Activated CD4-positive, alpha-beta memory T cell treated with anti-CD3 and anti-CD28 coated beads for 36 hours (primary cell): ENCODE measurements around the gene PGGHG. TPM values are rescaled to one million over a fixed set of nuclear protein-coding genes. Genes with fewer than 3 reads are reported as not detected.
"Not testable (repeated sequence)": the region's sequence is repeated elsewhere in the genome, so short reads cannot be mapped to it uniquely, and the experiment has no call there.

ENCODE experiments used
- CTCF ChIA-PET: fragments of 350-600 bp; sonication (Branson Sonifier 250); formaldehyde crosslinking; loops from one replicate; lab custom pipeline; 2021; ENCODE audit warnings: antibody characterized with exemption, inconsistent platforms; lab: Charles Lee
- POLR2A ChIA-PET: fragments of 350-600 bp; sonication (Branson Sonifier 250); formaldehyde crosslinking; loops from one replicate; lab custom pipeline; 2021; ENCODE audit warnings: antibody characterized with exemption; lab: Charles Lee
- DNase-seq: peaks from one replicate; pipeline ENCODE4 v3.0.0-alpha.2; 2020
- H3K27ac Mint-ChIP-seq: one replicate; pipeline ENCODE4 v1.8.0; 2021; ENCODE audit warnings: mixed read lengths
- H3K27me3 Mint-ChIP-seq: one replicate; pipeline ENCODE4 v1.8.0; 2021; ENCODE audit warnings: mixed read lengths
- H3K36me3 Mint-ChIP-seq: one replicate; pipeline ENCODE4 v1.8.0; 2021; ENCODE audit warnings: mixed read lengths
- H3K4me1 Mint-ChIP-seq: one replicate; pipeline ENCODE4 v1.8.0; 2021; ENCODE audit warnings: low read depth, mixed read lengths
- H3K4me3 Mint-ChIP-seq: one replicate; pipeline ENCODE4 v1.8.0; 2021; ENCODE audit warnings: mild to moderate bottlenecking, mixed read lengths
- H3K9me3 Mint-ChIP-seq: one replicate; pipeline ENCODE4 v1.8.0; 2021; ENCODE audit warnings: mixed read lengths
- intact Hi-C: fragments of 100-400 bp; cut with micrococcal nuclease; formaldehyde crosslinking; loops from one replicate; pipeline ENCODE4 v1.15.1; 2023
- total RNA-seq, 2 experiments: library from RNA; stranded (reverse); gene quantifications; one replicate each; pipeline ENCODE4 v1.2.3, GENCODE V29; 2021

The PGGHG gene
- total RNA-seq, 2 experiments from 2014 or later = 74.3 to 75.0 TPM

DNA sequence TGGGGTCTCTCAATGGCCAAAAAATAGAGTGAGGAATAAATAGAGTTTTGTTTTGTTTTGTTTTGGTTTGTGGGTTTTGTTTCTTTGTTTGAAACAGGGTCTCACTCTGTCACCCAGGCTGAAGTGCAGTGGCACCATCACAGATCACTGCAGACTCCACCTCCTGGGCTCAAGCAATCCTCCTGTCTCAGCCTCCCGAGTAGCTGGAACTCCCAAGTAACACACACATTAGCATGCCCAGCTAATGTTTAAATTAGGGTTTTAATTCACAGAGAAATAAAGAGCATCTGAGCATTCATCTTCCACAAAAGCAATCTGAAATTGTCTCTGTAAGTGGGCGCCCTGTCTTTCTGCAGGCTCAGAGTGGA, 40.9 kb downstream of the PGGHG start:
- Mint-ChIP-seq H3K27ac (peak overlapping the region; percentile 77), H3K9me3 (peaks cover 5% of the 10 kb centered on the region), H3K36me3 (no peaks in the 10 kb centered on the region), H3K27me3 (no peaks in the 10 kb centered on the region), H3K4me3 (peak overlapping the region; percentile 49), H3K4me1 (peaks cover 61% of the 10 kb centered on the region)
- ChIA-PET CTCF (interaction anchor here (1.0 to 1.8 kb wide), 4 partner anchors 10 to 92 kb away, joined by 3 to 6 read pairs (median 4); no protein-coding TSS in a partner anchor), POLR2A (interaction anchor here (0.9 to 2.5 kb wide), 2 partner anchors 13 to 26 kb away, joined by 3 to 12 read pairs; no protein-coding TSS in a partner anchor)
- DNase-seq = no peak
- intact Hi-C loops = no loop called here

DNA sequence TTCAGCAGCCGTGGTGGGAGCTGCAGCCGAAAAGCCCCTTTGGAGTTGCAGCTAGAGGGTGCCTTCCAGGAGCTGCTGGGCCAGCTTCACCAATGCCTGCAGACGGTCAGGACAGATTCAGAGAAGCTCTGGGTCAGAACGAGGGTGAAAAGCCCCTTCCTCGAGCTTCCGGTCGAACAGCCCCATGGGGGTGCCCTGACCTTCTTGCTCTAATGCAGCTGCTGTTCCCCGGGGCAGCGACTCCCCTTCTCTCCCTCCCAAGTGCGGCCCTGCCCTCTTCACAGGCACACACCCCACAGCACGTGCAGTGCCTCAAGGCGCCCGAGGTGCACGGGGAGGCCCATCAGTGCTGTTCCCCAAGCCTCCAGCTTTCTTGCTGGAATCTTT, 41.4 kb downstream of the PGGHG start:
- Mint-ChIP-seq H3K36me3 (no peaks in the 10 kb centered on the region), H3K27me3 (no peaks in the 10 kb centered on the region), H3K27ac (peak overlapping the region; percentile 77), H3K4me1 (peaks cover 59% of the 10 kb centered on the region), H3K9me3 (peaks cover 5% of the 10 kb centered on the region), H3K4me3 (no peak overlapping the region)
- DNase-seq = no peak
- intact Hi-C loops = no loop called here
- POLR2A ChIA-PET = interaction anchor here (2.5 kb wide), 1 partner anchor 25 kb away, joined by 12 read pairs; no protein-coding TSS in a partner anchor
- CTCF ChIA-PET = interaction anchor here (1.3 to 1.8 kb wide), 3 partner anchors 9 to 80 kb away, joined by 3 to 6 read pairs (median 4); no protein-coding TSS in a partner anchor

DNA sequence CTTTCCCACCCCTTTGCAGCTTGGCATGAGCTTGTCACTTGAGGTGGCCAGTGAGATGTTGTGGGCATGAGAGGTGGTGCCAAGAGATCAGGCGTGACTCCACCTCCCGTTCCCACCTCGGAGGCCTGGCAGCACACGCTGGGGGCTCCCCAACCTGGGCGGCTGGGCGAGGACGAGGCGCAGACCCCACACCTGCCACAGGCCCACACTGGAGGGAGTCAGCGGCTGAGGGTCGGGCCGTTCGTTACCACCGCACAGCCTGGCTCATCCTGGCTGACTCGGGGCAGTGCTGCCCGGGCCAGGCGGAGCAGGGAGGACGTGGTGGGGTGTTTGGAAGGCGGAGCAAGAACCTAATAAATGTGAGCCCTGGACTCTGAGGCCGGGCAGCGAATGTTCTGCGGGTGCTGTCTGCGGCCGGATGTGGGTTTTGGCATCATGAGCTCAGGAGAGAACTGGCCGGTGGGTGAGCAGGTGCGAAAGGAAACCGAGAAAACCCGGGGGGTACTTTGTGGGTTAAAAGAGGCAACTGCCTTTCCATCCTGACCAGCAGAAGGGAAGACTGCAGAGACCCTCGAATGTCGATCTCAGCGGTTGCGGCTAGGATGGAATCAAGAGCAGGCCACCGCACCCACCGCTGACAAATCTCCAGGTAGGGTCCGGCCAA, 41.9 kb downstream of the PGGHG start:
- DNase-seq = peak; percentile 62
- POLR2A ChIA-PET = no interaction called here
- peak overlapping the region; percentile 28 for H3K27ac Mint-ChIP-seq
- CTCF ChIA-PET = interaction anchor here (1.3 to 1.8 kb wide), 3 partner anchors 9 to 81 kb away, joined by 3 to 6 read pairs (median 4); no protein-coding TSS in a partner anchor
- H3K4me3 Mint-ChIP-seq = peak overlapping the region; percentile 29
- peaks cover 5% of the 10 kb centered on the region for H3K9me3 Mint-ChIP-seq
- H3K4me1 Mint-ChIP-seq = peaks cover 55% of the 10 kb centered on the region
- no peaks in the 10 kb centered on the region for H3K27me3 Mint-ChIP-seq
- intact Hi-C loops = no loop called here
- H3K36me3 Mint-ChIP-seq = no peaks in the 10 kb centered on the region

DNA sequence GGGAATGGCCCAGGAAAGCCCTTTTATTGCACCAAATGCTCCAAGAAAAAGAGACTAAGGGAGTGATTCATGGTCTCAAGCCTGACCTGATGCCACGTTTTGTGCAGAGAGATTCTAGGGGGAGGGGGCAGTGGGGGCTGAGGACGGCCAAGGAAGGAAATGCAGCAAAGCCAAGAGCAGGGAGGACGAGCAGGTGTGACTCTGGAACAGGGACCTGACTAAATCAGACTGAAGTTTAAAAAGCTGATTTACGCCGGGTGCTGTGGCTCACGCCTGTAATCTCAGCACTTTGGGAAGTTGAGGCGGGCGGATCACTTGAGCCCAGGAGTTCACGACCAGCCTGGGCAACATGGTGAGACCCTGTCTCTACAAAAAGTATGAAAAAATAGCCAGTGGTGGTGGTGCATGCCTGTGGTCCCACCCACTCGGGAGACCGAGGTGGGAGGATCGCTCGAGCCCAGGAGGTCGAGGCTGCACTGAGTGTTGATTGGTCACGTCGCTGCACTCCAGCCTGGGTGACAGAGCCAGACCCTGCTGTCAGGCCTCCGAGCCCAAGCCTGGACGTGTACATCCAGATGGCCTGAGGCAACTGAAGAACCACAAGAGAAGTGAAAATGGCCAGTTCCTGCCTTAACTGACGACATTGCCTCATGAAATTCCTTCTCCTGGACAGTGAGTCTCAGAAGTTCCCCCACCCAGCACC, 42.6 kb downstream of the PGGHG start:
- POLR2A ChIA-PET = no interaction called here
- no peaks in the 10 kb centered on the region for H3K36me3 Mint-ChIP-seq
- intact Hi-C loops = no loop called here

DNA sequence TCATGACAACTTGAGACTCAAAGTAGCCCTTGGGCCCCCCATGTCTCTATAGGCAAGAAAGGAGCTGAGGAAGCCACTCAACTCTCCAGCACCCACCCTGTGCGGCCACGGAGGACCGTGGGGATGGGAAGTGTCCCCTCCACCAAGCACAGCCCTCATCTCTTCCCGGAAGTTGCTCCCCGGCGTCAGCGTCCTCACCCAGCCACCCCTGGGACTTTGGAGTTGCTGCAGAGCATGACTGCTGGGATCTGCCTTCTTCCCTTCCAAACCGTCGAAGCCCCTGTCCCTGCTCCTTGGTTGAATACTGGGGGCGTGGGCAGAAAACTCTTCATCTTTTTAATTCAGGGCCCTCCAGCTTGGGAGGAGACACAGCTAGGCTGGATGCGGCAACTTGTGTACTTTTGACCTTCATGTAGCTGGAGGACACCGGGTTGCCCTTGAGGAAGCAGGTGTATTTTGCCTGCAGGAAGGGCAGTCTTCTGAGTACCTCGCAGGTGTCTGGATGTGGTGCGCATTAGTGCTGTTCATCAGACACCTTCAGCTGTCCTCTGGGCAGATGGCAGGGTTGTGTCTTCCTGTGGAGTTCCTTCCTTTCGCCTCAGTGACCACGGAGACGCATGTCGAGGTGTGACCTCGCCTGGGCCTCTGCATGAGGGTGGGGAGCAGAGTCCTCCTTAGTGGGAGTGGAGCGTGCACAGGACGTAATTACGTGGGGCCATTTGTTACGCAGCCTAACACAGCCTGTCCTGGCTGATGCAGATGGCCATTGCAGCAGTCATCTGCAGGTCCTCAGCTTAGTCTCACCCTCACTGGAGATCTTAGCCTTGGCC, 43.9 kb downstream of the PGGHG start:
- DNase-seq = no peak
- Mint-ChIP-seq H3K36me3 (no peaks in the 10 kb centered on the region), H3K4me1 (peaks cover 41% of the 10 kb centered on the region), H3K9me3 (peaks cover 5% of the 10 kb centered on the region), H3K27ac (no peak overlapping the region), H3K27me3 (no peaks in the 10 kb centered on the region), H3K4me3 (no peak overlapping the region)
- CTCF ChIA-PET = no interaction called here
- intact Hi-C loops = no loop called here
- POLR2A ChIA-PET = no interaction called here

More for the DNA sequence above, 42.6 kb downstream of the PGGHG start:
- Mint-ChIP-seq H3K4me3 (peak overlapping the region; percentile 29), H3K9me3 (peaks cover 5% of the 10 kb centered on the region), H3K27ac (peak overlapping the region; percentile 28), H3K4me1 (peaks cover 49% of the 10 kb centered on the region), H3K27me3 (no peaks in the 10 kb centered on the region)
- CTCF ChIA-PET = no interaction called here
- peak; percentile 27 for DNase-seq

DNA sequence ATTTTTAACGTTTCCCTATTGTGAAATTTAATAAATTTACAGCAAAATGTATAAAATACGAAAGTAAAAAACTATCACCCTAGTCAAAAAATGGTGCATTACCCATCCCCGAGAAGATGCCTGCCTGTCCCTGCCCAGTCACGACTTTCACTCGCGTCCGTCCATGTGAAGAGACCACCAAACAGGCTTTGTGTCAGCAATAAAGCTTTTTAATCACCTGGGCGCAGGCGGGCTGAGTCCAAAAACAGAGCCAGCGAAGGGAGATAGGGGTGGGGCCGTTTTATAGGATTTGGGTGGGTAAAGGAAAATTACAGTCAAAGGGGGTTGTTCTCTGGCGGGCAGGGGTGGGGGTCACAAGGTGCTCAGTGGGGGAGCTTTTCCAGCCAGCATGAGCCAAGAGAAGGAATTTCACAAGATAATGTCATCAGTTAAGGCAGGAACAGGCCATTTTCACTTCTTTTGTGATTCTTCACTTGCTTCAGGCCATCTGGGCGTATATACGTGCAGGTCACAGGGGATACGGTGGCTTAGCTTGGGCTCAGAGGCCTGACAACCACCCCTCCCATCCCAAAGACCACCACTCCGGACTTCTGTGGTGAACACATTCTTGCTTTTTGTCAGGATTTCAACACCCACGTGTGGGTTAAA, 44.8 kb downstream of the PGGHG start:
- DNase-seq, H3K4me3 Mint-ChIP-seq, H3K36me3 Mint-ChIP-seq, intact Hi-C loops, CTCF ChIA-PET, H3K27me3 Mint-ChIP-seq, POLR2A ChIA-PET, H3K27ac Mint-ChIP-seq, H3K9me3 Mint-ChIP-seq: not testable (repeated sequence)
- H3K4me1 Mint-ChIP-seq = peaks cover 36% of the 10 kb centered on the region

DNA sequence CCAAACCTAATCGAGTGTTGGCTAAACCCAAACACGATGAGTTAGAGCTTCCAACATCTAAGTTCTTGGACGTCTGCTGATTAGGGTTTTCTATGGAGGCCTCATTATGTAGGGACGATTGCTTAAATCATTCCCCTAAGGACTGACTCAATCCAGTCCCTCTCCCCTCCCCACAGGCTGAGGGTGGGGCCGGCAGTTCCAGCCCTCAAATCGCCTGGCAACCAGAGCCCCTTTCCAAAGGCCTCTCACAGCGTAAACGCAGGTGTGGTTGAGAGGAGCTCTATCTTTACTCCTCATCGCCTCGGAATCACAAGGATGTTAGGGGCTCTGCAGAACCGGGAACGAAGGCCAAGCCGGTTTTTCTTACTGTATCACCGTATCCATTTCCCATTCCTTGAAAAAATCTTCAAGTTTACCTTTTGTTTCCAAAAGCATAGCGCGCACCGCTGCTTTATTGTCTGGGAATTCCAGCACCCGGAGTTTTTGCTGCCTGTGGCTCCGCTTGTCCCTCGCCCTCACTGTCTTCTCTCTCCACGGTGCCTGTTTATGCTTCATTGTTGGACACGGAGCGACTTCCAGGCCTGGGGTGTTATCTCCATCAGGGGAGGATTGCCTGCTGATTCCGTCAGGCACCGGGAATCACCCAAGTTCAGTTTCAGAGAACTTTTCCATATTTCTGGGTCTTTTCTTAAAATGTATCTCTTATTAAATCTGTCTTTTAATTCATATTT, 45.5 kb downstream of the PGGHG start:
- Mint-ChIP-seq H3K4me3 (no peak overlapping the region), H3K36me3 (no peaks in the 10 kb centered on the region), H3K9me3 (peaks cover under 1% of the 10 kb centered on the region), H3K27ac (no peak overlapping the region), H3K4me1 (peaks cover 34% of the 10 kb centered on the region), H3K27me3 (no peaks in the 10 kb centered on the region)
- ChIA-PET POLR2A (no interaction called here), CTCF (no interaction called here)
- DNase-seq = no peak
- intact Hi-C loops = no loop called here

DNA sequence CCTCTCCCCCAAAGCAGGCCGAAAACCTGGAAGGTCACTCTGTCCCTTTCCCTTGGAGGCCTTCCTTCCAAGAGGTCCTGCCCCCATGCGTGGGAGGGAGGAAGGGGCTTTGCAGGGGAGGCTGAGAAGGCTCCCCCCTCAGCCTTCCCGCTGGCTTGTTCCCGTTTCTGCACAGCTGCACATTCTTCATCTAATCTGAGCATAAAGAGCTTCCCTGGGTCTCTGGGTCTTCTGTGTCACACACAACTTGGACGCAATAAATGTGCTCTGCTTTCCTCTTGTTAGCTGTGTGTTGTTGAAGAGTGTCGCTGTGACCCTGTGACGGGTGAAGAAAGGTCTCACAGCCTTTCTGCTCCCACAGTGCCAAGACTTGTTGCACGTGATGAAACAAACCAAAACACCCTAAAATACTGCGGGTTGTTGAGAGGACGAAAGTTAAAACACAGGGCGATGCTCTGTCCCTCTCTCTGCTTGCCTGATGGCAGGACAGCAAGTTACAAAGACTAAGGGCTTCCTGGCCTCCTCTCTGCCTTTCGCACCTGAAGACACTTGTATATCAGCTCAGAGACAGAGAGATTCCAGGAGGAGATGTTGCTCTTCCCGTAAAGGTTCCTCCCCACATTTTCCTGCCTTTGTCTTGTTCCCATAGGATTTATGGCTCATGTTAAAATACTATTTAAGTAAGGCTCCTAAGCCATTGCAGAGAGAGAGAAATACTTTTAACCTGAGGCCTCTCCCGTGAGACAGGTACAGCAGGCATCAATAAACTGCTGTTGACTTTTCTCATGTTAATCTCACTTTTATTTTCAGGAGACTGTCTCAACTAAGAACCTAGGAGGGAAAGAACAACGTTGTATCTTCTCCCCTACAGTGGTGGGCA, 47.1 kb downstream of the PGGHG start:
- no peak overlapping the region for H3K27ac Mint-ChIP-seq
- CTCF ChIA-PET = no interaction called here
- intact Hi-C loops = no loop called here

DNA sequence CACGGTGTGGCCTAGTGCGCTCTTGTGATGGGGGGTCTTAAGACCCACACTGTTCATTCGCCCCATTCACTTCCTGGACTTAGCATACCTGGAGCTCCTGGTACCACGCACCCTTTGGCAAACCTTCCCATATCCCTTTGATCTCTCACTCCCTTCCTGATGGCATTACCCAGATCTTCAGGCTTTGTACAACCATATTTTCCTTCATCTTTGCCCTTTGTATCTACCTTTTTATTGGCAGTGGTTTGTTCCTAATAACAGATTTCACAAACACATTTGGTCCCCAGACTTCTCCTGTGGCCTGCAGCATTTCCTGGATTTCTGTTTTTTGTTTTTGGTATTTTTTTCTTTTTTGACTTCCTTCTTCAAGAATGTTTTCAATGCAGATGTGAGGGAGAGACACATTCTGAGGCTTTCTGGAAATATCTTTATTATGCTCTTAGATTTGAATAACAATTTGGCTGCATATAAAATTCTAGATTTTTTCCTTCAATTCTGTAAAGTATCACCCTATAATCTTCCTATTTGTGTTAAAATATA, 47.8 kb downstream of the PGGHG start:
- Mint-ChIP-seq H3K9me3 (no peaks in the 10 kb centered on the region), H3K27ac (no peak overlapping the region), H3K4me3 (no peak overlapping the region), H3K4me1 (peaks cover 14% of the 10 kb centered on the region), H3K36me3 (no peaks in the 10 kb centered on the region), H3K27me3 (no peaks in the 10 kb centered on the region)
- POLR2A ChIA-PET = no interaction called here
- DNase-seq = no peak
- CTCF ChIA-PET = no interaction called here
- intact Hi-C loops = no loop called here

More for the DNA sequence above, 47.1 kb downstream of the PGGHG start:
- Mint-ChIP-seq H3K4me3 (no peak overlapping the region), H3K9me3 (no peaks in the 10 kb centered on the region), H3K4me1 (peaks cover 18% of the 10 kb centered on the region), H3K36me3 (no peaks in the 10 kb centered on the region), H3K27me3 (no peaks in the 10 kb centered on the region)
- POLR2A ChIA-PET = no interaction called here
- no peak for DNase-seq

DNA sequence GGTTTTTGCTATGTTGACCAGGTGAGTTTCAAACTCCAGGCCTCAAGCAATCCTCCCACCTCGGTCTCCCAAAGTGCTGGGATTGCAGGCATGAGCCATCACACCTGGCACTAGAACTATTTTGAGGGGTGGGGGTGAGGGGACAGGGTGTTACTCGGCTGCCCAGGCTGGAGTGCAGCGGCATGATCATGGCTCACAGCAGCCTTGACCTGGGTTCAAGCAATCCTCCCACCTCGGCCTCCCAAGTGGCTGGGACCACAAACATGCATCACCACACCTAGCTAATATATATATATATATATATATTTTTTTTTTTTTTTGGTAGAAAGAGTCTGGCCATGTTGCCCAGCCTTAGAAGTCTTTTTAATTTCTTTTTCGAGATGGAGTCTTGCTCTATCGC, 48.8 kb downstream of the PGGHG start:
- H3K27ac Mint-ChIP-seq = no peak overlapping the region
- H3K4me1 Mint-ChIP-seq = peaks cover 16% of the 10 kb centered on the region
- H3K4me3 Mint-ChIP-seq = no peak overlapping the region
- DNase-seq = no peak
- no peaks in the 10 kb centered on the region for H3K27me3 Mint-ChIP-seq
- no peaks in the 10 kb centered on the region for H3K9me3 Mint-ChIP-seq
- intact Hi-C loops = no loop called here
- POLR2A ChIA-PET = no interaction called here
- CTCF ChIA-PET = no interaction called here
- no peaks in the 10 kb centered on the region for H3K36me3 Mint-ChIP-seq
